ENCODE data around the gene RSPH1. TPM values are rescaled to one million over a fixed set of nuclear protein-coding genes. Genes with fewer than 3 reads are reported as not detected.

The RSPH1 gene
- total and polyA plus RNA-seq, 2 experiments from 2014 or later: 0.06 to 0.43 TPM

- no peaks in the 10 kb centered on the region for H3K27me3 ChIP-seq
- TF ChIP-seq CTCF (IDR thresholded peaks at IDR 0.05; ENCODE audit: low read depth, low read length): no peak
- no peaks in the 10 kb centered on the region for H3K4me1 ChIP-seq (ENCODE audit: low read depth)
- H3K4me3 ChIP-seq: no peak overlapping the region
- no peaks in the 10 kb centered on the region for H3K9me3 ChIP-seq (ENCODE audit: low read depth)
- DNase-seq (ENCODE audit: low read depth in 1 of 2, low spot score in 1 of 2): no peak
- no peak overlapping the region for H3K27ac ChIP-seq
- no peaks in the 10 kb centered on the region for H3K36me3 ChIP-seq
Observed at GRCh38 chr21:42434884-42435283, 61.1 kb downstream of the RSPH1 start.

GRCh38 chr21:42433946-42434551, 62.0 kb downstream of the RSPH1 start:
- Histone ChIP-seq H3K4me3 (no peak overlapping the region), H3K4me1 (ENCODE audit: low read depth) (no peaks in the 10 kb centered on the region), H3K36me3 (no peaks in the 10 kb centered on the region), H3K9me3 (ENCODE audit: low read depth) (no peaks in the 10 kb centered on the region), H3K27me3 (no peaks in the 10 kb centered on the region), H3K27ac (no peak overlapping the region)
- no peak for TF ChIP-seq CTCF (IDR thresholded peaks at IDR 0.05; ENCODE audit: low read depth, low read length)
- no peak for DNase-seq (ENCODE audit: low read depth in 1 of 2, low spot score in 1 of 2)

- TF ChIP-seq CTCF (IDR thresholded peaks at IDR 0.05; ENCODE audit: low read depth, low read length): no peak
- Histone ChIP-seq H3K4me3 (no peak overlapping the region), H3K36me3 (no peaks in the 10 kb centered on the region), H3K4me1 (ENCODE audit: low read depth) (no peaks in the 10 kb centered on the region), H3K9me3 (ENCODE audit: low read depth) (no peaks in the 10 kb centered on the region), H3K27ac (no peak overlapping the region), H3K27me3 (no peaks in the 10 kb centered on the region)
- no peak for DNase-seq (ENCODE audit: low read depth in 1 of 2, low spot score in 1 of 2)
Observed at GRCh38 chr21:42432695-42433094, 63.3 kb downstream of the RSPH1 start.

- peaks cover 4% of the 10 kb centered on the region for H3K27me3 ChIP-seq
- no peaks in the 10 kb centered on the region for H3K4me1 ChIP-seq (ENCODE audit: low read depth)
- H3K4me3 ChIP-seq: no peak overlapping the region
- no peaks in the 10 kb centered on the region for H3K36me3 ChIP-seq
- DNase-seq (ENCODE audit: low read depth in 1 of 2, low spot score in 1 of 2): no peak
- no peak overlapping the region for H3K27ac ChIP-seq
- H3K9me3 ChIP-seq (ENCODE audit: low read depth): no peaks in the 10 kb centered on the region
- TF ChIP-seq CTCF (IDR thresholded peaks at IDR 0.05; ENCODE audit: low read depth, low read length): no peak
Observed at GRCh38 chr21:42431196-42431595, 64.8 kb downstream of the RSPH1 start.

- Histone ChIP-seq H3K36me3 (no peaks in the 10 kb centered on the region), H3K27ac (no peak overlapping the region), H3K4me3 (no peak overlapping the region), H3K9me3 (ENCODE audit: low read depth) (no peaks in the 10 kb centered on the region), H3K27me3 (peaks cover 4% of the 10 kb centered on the region), H3K4me1 (ENCODE audit: low read depth) (no peaks in the 10 kb centered on the region)
- TF ChIP-seq CTCF (IDR thresholded peaks at IDR 0.05; ENCODE audit: low read depth, low read length): no peak
- DNase-seq (ENCODE audit: low read depth in 1 of 2, low spot score in 1 of 2): no peak
Observed at GRCh38 chr21:42430521-42430920, 65.5 kb downstream of the RSPH1 start.
